ENCODE data around the gene SPATA31A7.
"Not testable (repeated sequence)": the region's sequence is repeated elsewhere in the genome, so short reads cannot be mapped to it uniquely, and the experiment has no call there.

SPATA31A7 gene

GRCh38 chr9:61189736-61190135 is at the start of gene SPATA31A7:
TSS of gene SPATA31A7 (plus strand) at chr9:61190036. CDS start at chr9:61190065, 29 bp downstream.
- not testable (repeated sequence) for DNase-seq (ENCODE audit: low read depth in 1 of 2, low spot score in 1 of 2)

DNA sequence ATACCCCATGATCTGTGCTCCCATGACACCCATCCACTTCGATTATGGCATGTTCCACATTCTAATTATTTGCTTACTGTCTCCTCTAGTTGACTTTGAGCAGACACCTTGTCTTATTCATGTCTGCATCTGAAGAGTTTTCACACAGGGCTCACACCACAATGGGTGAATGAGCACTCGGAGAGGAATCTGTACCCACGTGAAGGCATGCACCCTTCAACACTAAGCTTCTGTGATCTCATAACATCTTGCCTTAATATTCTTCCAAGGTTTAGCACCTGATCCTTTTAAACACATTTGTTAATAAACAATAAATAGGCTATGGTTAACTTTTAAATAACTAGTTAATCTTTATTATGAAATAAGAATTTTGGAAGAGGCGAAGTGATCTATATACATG is 36.6 kb downstream of the SPATA31A7 start:
- DNase-seq (ENCODE audit: low read depth in 1 of 2, low spot score in 1 of 2), result not testable (repeated sequence)
